HG03469 (cell line): ENCODE measurements around the gene PLEKHF1.

ENCODE experiments used
- ATAC-seq: cut with Tn5 transposase; IDR thresholded peaks from one replicate; pipeline ENCODE4 v1.9.1; 2021; ENCODE audit warnings: mild to moderate bottlenecking, moderate library complexity, moderate number of reproducible peaks; ENCODE audit not compliant: unreplicated experiment

PLEKHF1 gene

GRCh38 chr19:29724746-29725145 lies 59.5 kb downstream of the PLEKHF1 start:
- ATAC-seq = no peak
